Fibroblast of gingiva (primary cell): ENCODE data around the gene JAKMIP1.

Experiments used
- DNase-seq: peaks from one replicate; pipeline ENCODE4 v3.0.0-alpha.2; 2011; ENCODE audit warnings: low read depth

The JAKMIP1 gene

GRCh38 chr4:5992171-5992827, 208.1 kb downstream of the JAKMIP1 start:
- no peak for DNase-seq

GRCh38 chr4:5991405-5991804, 208.9 kb downstream of the JAKMIP1 start:
- DNase-seq: no peak

- no peak for DNase-seq
These were observed 209.7 kb downstream of the JAKMIP1 start for GRCh38 chr4:5990446-5991160.

GRCh38 chr4:5989236-5990225, 210.8 kb downstream of the JAKMIP1 start:
- no peak for DNase-seq

- DNase-seq: no peak
These were observed 212.1 kb downstream of the JAKMIP1 start for GRCh38 chr4:5988086-5988845.

GRCh38 chr4:5984843-5985242, 215.5 kb downstream of the JAKMIP1 start:
- DNase-seq: no peak

GRCh38 chr4:5982156-5982973, 218.0 kb downstream of the JAKMIP1 start:
- DNase-seq: no peak

- no peak for DNase-seq
These were observed 219.8 kb downstream of the JAKMIP1 start for GRCh38 chr4:5980436-5981155.

- no peak for DNase-seq
These were observed 220.4 kb downstream of the JAKMIP1 start for GRCh38 chr4:5979981-5980380.

- DNase-seq: no peak
These were observed 223.4 kb downstream of the JAKMIP1 start for GRCh38 chr4:5976921-5977320.

- DNase-seq: no peak
These were observed 223.9 kb downstream of the JAKMIP1 start for GRCh38 chr4:5976431-5976830.
